SU-DHL-6 (cell line): ENCODE data around the gene TENM4.

ENCODE experiments used
- EZH2phosphoT487 ChIP-seq: fragments of 200-600 bp; sonication (generic), shearing (Covaris generic); conservative IDR thresholded peaks from 2 replicates; pipeline ENCODE4 v1.6.1; 2018; ENCODE audit warnings: mild to moderate bottlenecking, antibody characterized with exemption, low read length, moderate library complexity, mixed read lengths
- TF ChIP-seq, protein P1 (sequence below): fragments of 200-600 bp; sonication (generic); IDR thresholded peaks from one replicate; pipeline ENCODE4 v1.5.1; 2017; ENCODE audit warnings: antibody characterized with exemption, mild to moderate bottlenecking, low read length, moderate library complexity; ENCODE audit not compliant: insufficient read depth, poor library complexity, severe bottlenecking

- TF ChIP-seq, protein P1, sequence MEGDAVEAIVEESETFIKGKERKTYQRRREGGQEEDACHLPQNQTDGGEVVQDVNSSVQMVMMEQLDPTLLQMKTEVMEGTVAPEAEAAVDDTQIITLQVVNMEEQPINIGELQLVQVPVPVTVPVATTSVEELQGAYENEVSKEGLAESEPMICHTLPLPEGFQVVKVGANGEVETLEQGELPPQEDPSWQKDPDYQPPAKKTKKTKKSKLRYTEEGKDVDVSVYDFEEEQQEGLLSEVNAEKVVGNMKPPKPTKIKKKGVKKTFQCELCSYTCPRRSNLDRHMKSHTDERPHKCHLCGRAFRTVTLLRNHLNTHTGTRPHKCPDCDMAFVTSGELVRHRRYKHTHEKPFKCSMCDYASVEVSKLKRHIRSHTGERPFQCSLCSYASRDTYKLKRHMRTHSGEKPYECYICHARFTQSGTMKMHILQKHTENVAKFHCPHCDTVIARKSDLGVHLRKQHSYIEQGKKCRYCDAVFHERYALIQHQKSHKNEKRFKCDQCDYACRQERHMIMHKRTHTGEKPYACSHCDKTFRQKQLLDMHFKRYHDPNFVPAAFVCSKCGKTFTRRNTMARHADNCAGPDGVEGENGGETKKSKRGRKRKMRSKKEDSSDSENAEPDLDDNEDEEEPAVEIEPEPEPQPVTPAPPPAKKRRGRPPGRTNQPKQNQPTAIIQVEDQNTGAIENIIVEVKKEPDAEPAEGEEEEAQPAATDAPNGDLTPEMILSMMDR = no peak
- TF ChIP-seq EZH2phosphoT487 = no peak
These were observed 94.8 kb downstream of the TENM4 start for GRCh38 chr11:79346021-79346420.
